Fibroblast of skin of back (primary cell): ENCODE results near the gene SMS.
A peak's percentile ranks its signal among the peaks of the same experiment; 100 is the strongest.
"Not testable (repeated sequence)": the region's sequence is repeated elsewhere in the genome, so short reads cannot be mapped to it uniquely, and the experiment has no call there.

ENCODE experiments used
- DNase-seq: peaks from one replicate; pipeline ENCODE4 v3.0.0-alpha.2; 2013

The SMS gene

GRCh38 chrX:21952624-21953023 is 12.1 kb downstream of the SMS start:
- no peak for DNase-seq

DNA sequence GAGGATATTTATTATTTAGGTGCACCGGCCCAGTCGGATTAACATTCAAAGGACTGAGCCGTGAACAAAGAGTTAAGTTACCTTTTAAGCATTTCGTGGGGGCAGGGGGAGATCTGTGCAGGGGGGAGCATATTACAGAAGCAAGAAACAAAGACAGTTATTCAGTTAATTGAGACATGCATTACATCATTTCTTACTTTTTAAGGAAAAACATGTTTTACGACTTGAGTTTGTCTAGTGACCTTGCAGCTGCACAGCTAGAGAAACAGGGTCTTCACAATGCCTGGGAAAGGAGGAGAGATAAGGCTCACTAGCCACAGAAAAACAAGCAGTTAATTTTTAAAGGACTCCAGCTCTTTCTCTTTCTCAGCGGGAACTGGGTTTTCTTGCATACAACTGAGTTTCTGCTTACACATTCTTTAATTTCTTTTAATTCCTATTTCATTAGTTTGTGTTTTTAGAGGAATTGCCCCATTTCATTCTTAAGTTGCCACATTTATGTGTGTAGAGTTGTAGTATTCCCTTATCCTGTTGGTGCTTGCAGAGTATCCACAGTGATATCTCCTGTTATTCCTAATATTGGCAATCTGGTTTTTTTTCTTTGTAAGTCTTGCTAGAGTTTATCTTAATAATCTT is 12.8 kb downstream of the SMS start:
- DNase-seq = not testable (repeated sequence)

GRCh38 chrX:21955403-21956189 is 15.1 kb downstream of the SMS start:
- DNase-seq = no peak

- no peak for DNase-seq
Observed at GRCh38 chrX:21956783-21957182, 16.3 kb downstream of the SMS start.

- no peak for DNase-seq
Observed at GRCh38 chrX:21958187-21958586, 17.7 kb downstream of the SMS start.

DNA sequence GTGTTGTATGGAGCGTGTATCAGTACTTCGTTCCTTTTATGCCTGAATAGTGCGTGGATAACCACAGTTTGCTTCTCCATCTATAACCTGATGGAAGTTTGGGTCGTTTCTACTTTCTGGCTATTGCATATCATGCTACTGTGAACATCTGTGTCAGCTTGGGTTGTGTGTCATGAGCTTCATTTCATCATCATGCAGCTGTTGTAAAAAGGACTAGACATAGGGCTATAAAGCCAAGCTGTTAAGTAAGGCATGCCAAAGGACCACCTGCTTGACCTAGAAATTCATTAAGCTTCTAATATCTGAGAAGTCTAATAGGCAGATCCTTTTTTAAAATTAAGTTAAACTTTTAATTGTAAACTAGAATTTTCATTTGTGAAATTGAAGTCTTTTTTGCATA is 18.4 kb downstream of the SMS start:
- DNase-seq = no peak

DNA sequence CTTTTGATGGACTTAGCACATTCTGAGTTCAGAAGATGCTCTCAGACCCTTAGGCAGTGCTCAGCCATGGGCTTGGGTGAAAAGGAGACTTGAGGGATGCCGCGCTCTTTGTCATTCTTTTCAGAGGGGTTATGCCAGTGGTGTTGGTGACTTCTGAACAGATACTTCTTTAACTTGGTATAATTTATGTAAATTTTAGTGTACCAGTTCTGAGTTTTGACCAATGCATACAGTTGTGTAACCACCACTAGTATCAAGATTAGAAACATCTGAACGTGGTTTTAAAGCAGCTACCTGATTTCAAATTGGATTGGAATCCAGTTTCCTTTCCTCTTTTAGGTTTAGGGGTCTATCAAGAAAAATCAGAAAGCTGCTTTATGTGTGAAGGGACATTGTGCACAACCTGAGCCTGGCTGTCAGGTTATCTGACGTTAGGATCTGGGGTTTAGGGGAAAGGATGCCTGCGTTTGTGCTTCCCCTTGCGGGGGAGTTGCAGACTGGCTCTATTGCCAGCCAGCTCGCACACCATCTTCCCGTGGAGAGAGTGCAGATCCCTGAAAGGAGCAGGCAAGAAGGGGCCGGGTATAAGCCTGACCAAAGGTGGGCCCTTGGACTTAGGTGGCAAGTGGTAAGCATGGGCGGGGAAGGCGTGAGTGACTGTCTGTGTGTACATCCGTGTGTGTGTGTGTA is 19.0 kb downstream of the SMS start:
- DNase-seq = no peak

DNA sequence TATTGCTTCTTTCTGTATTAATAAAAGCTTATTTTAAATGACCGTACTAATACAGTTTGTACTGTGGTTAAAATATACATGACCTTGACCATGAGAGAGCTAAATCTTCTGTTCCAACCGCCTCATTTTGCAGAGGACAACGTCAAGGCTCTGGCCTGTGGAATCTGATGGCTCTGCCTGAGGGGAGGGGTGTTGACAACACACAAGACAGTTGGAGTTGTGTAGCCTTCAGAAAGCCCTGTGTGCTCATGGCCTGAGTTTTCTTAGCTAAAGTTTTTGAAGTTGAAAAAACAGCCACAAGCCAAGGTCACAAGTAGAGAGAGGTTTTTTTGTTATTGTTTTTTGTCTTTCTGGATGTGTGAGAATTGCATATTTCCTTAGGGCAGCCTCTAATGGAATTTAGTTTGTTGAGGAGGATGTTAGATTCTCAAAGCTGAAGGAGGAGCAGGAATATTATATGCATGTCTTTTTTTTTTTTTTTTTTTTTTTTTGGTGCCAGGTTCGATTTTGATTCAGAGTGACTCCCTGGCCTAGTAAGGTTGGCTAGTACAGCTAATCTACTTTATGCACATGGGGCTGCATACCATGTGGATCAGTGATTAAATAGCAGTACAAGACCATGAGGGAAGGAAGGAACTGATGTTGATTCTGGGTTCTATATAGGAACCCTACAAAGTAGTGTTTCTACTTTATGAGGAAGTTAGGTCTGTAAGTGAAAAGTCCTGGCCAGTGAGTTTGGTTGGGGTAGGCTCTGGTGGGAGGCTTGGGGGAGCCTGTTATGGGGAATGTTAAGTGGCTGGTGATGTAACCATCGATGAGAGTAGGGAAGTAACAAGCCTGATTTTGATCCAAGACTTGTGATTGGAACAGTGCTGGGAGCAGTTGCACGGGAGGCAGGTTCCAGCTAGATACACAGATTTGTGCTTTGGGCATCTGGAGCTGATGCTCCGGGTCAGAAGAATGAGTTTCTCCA is 20.3 kb downstream of the SMS start:
- DNase-seq = no peak

GRCh38 chrX:21962361-21962760 is 21.9 kb downstream of the SMS start:
- DNase-seq = no peak

DNA sequence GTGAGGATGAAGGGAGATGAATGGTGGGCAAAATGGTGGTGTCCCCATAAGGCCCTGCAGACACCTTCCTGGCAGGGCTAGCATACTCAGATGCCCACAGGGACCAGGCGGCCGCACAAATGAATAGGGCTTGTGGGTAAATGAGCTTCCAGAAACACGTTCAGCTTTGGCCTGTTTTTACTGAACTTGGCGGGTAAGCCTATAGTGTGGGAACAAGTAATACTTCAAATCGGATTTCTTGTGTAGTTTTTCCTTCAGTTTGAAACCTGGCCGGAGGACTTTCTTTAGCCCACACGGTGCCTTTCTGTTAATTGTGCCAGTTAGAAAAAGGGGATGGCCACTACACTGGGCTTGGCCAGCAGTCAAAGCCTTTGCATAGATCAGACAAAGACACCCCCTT is 22.8 kb downstream of the SMS start:
- no peak for DNase-seq

- DNase-seq = no peak
Observed at GRCh38 chrX:21963731-21964405, 23.4 kb downstream of the SMS start.

GRCh38 chrX:21966866-21967265 is 26.4 kb downstream of the SMS start:
- no peak for DNase-seq

DNA sequence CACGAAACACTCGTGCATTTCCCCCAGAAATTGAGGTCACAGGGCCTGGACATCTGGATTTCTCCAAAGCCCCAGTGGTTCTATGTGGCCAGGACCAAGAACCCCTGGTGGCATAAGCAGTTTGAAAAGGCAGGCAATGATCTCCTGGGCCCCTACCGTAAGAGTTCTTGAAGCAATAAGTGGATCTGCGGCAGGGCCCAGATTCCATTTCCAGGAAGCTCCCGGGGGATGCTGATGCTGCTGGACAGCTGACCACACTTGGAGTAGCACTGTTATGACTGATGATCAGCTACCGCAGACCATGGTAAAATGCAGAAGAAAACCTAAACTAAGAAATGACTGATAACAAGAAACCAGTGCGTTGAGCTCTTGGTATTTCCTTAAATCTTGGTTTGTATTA is 27.8 kb downstream of the SMS start:
- no peak for DNase-seq

- no peak for DNase-seq
Observed at GRCh38 chrX:21970326-21970725, 29.8 kb downstream of the SMS start.

DNA sequence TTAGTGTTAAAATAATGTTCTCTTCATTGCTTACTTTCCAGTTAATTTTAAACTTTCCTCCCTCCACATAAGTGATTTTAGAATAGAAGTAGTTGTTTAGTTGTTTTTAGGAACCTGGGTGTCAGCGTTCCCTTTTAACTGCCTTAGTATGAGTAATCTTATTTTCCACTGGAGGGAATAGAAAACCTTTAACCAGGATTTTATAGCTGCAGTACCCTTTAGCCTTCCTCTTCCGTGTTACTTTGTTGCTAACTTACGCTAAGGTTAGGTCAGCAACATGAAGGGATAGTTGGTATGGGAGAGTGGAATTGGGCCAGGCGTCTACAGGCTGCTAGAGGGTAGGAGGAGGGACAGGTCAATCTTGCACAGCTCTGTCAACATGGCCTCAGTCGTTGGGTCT is 31.5 kb downstream of the SMS start:
- DNase-seq = no peak

DNA sequence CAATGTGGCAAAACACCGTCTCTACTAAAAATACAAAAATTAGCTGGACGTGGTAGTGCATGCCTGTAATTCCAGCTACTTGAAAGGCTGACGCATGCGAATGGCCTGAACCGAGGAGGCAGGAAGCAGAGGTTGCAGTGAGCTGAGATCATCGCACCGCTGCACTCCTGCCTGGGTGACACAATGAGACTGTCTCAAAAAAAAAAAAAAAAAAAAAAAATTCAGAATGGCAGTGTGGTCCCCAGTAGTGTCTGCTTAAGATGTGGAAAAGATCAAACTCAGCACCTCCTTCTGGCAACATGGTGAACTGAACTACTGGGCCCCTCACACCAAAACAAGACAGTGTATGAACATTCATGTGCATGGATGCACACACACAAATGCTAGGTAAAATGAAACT is 32.2 kb downstream of the SMS start:
- peak; percentile 86 for DNase-seq

DNA sequence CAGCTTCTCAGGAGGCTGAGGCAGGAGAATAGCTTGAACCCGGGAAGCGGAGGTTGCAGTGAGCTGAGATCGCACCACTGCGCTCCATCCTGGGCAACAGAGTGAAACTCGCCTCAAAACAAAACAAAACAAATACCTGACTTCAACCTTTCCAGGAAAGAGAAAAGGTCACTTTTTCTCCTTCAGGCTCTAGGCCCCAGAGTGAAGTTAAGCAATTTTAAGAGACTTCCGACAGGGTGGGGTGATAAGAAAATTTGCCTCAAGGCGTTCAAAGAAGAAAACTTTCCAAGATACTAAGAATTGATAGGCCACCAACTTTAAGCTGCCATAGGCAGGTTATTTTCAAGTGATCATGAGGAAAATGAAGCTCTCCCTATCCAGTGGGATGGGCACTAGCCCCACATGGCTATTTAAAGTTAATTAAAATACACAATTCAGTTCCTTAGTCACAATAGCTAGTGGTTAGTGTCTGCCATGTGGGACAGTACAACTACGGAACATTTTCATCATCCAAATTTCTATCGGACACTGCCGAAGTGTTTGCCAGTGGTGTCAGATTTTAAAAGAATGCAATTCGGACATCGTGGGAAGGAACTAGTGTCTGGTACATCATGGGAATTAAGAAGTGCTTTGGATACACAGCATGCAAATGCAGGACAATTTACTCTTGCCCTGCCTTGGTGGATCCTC is 33.0 kb downstream of the SMS start:
- no peak for DNase-seq

DNA sequence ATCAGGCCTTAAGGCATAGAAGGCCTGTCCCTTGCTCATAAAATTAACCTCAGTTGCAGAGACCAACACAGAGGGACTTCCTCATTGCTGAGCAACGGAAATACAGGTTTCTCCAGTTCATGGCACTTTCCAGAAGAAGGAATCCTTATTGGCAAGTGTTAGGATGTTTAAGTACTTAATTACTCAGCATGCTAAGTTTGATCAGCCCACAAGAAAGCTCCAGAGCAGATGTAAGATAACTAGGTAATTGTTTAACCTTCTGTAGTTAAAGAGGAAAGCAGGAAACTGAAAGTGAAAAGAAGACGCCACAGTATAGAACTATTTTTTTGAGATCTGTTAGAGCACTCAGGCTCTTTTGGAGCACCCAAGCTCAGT is 33.5 kb downstream of the SMS start:
- no peak for DNase-seq

- no peak for DNase-seq
Observed at GRCh38 chrX:21975242-21975641, 34.7 kb downstream of the SMS start.

GRCh38 chrX:21975812-21976211 is 35.3 kb downstream of the SMS start:
- peak; percentile 72 for DNase-seq

DNA sequence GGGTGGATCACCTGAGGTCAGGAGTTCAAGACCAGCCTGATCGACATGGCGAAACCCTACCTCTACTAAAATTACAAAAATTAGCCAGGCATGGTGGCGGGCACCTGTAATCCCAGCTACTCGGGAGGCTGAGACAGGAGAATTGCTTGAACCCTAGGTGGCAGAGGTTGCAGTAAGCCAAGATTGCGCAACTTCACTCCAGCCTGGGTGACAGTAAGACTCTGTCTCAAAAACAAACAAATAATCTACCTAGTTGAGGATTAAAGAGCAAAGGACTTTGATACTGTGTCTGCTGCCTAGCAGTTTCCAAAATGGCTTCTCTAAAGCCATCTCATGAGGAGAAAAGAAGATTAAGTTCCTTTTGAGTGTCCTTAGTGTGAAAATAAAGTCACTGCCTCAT is 37.8 kb downstream of the SMS start:
- no peak for DNase-seq

DNA sequence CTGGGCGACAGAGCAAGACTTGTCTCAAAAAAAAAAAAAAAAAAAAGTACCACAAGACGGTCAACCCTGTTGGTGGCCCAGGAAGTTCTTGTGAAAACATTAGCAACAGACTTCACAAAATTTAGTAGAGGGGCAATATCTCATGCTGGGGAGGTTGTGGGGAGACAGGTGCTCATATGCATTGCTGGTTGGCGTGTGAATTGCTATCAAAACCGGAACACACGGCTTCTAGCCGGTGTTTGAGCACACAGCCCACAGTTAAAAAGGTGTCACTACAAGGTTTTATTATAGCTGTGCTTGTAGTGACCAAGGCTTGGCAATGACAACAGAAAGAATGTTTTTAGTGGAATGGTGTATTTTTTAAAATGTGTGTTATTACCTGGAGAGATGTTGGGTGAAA is 41.8 kb downstream of the SMS start:
- DNase-seq = no peak
